Measurements from ENCODE around the gene AHSG.

DNA sequence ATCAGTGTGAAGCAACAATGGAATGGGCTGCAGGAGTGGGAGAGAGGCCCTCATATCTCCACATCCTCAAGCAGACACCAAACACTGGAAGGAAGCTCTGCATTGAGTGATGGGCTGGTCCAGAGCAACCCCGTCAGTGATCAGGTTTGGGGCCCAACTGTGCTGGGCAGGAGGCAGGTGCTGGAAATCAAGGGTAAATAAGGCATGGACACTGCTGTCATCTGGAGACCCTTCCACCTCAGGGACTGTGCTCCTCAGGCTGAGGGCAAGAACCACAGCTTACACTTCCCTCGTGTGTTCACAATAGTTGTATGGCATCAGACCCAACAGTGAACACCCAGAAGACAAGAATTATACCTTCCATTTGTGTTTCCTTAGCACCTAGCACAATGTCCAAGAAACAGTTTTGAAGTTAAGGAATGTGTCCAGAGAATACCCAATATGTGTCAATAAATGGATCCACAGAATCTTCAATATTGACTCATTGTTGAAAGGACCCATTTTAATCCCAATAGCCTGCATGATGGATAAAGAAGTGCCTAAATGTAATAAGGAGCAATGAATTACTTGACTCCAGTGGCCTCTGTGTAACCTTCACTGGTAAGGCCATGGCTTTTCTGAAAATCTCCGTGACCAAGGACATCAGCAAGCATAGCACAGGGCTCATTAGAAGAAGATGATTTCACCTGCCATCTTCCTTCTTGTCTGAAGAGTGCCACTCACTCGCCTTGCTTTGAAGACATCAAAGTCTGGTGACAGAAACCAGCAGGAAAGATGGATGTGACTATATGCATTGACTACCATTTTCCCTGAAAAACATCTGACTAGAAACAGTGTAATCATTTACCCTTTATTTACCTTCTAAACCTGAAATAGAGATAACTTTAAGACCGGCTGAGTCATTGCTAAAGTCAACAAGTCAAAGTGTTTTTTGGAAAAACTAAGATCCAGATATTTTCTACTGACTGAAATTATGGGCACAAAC lies 7.0 kb upstream of the AHSG start:
- no peak for TF ChIP-seq EZH2 (IDR thresholded peaks at IDR 0.05; ENCODE audit: low read length, missing control alignments)
- TF ChIP-seq, protein P1, sequence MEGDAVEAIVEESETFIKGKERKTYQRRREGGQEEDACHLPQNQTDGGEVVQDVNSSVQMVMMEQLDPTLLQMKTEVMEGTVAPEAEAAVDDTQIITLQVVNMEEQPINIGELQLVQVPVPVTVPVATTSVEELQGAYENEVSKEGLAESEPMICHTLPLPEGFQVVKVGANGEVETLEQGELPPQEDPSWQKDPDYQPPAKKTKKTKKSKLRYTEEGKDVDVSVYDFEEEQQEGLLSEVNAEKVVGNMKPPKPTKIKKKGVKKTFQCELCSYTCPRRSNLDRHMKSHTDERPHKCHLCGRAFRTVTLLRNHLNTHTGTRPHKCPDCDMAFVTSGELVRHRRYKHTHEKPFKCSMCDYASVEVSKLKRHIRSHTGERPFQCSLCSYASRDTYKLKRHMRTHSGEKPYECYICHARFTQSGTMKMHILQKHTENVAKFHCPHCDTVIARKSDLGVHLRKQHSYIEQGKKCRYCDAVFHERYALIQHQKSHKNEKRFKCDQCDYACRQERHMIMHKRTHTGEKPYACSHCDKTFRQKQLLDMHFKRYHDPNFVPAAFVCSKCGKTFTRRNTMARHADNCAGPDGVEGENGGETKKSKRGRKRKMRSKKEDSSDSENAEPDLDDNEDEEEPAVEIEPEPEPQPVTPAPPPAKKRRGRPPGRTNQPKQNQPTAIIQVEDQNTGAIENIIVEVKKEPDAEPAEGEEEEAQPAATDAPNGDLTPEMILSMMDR (conservative IDR thresholded peaks at IDR 0.05 in 1 of 2, IDR thresholded peaks at IDR 0.05 in 1 of 2; ENCODE audit: low read depth in 1 of 2, low read length in 2 of 2): no peak

Data from fibroblast of lung (primary cell).